Activated CD8-positive, alpha-beta memory T cell treated with anti-CD3 and anti-CD28 coated beads, Interleukin-2, amount 50 U/mL, for 1 hour (primary cell): ENCODE data around the gene NHERF2.

ENCODE experiments used
- DNase-seq: peaks from one replicate; pipeline ENCODE4 v3.0.0-alpha.2; 2020; ENCODE audit errors: extremely low read depth

NHERF2 gene

DNA sequence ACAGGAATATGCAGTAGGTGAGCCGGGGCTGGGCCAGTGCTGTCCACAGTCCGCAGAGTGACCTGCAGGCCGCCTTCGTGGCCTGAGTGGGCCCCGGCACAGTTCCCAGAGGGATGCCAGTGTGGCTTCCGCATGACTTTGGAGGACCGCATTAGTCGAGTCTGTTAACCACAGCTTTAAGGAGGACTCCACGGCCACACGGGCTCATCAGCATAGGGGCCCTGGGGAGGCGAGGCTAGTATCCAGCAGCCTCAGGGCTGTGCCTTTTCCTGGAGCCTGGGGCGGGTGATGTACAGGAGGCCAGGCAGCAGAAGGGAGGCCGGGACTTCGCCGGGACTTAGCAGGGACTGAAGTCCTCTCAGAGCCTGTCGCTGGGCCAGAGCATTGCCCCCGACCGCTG, 34.3 kb downstream of the NHERF2 start:
- no peak for DNase-seq

GRCh38 chr16:2061526-2061925, 34.8 kb downstream of the NHERF2 start:
- no peak for DNase-seq

GRCh38 chr16:2062801-2063200, 36.1 kb downstream of the NHERF2 start:
- DNase-seq = no peak

DNA sequence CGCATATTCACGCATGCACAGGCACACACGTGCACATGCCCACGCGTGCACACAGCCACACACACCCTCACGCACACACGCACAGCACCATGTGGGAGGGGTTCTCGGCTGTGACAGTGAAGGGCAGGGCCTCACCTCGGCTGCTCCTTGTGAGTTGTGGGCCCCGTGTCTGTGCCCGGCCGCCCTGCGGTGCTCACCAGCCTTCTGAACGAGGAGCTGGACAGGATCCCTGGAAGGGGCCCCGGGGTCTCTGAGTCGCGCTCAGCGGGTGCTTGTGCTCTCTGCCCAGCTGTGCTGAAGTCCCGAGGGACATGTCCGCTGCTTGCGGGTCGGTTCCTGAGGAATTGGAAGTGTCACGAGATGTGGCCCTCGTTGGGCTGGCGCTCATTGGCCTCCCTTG, 37.2 kb downstream of the NHERF2 start:
- DNase-seq = no peak

DNA sequence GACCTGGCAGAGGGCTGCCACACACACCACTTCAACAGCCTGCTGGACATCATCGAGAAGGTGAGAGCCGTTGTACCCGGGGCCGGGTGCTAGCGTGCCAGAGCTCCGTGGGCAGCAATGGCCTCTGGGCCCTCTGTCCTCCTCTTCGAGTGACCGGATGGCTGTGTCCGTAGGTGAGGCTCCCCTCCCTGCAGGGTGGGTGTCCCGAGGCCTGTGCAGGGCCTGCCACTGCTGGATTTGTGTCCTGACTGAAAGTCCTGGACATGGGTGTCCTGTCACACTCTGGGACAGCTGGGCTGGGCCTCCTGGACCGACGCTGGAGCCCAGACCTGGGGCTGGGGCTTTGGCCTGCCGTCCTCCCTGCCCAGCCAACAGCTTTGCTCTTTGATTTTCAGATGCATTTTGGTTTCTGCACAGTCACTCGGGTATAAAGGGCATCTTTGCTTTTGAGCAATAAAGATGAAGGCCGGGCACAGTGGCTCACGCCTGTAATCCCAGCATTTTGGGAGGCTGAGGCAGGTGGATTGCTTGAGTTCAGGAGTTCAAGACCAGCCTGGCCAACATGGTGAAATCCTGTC, 37.8 kb downstream of the NHERF2 start:
- DNase-seq = no peak

DNA sequence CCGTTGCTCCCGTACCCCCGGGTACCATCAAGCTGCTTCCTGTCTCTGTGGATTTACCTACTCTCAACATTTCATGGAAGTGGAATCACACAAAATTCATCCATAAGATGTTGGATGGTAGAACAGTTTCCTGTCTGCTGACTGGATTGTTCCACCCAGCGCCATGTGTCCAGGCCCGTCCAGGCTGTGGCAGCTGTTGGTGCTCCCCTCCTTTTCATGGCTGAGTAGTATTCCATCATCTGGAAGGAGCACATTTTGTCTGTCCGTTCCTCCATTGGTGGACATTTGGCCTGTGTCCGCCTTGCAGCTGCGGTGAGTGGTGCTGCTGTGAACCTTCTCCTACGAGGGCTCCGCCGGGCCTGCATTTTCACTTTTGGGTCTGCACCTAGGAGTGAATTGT, 39.4 kb downstream of the NHERF2 start:
- no peak for DNase-seq

GRCh38 chr16:2070576-2071453, 44.1 kb downstream of the NHERF2 start:
- DNase-seq = no peak

DNA sequence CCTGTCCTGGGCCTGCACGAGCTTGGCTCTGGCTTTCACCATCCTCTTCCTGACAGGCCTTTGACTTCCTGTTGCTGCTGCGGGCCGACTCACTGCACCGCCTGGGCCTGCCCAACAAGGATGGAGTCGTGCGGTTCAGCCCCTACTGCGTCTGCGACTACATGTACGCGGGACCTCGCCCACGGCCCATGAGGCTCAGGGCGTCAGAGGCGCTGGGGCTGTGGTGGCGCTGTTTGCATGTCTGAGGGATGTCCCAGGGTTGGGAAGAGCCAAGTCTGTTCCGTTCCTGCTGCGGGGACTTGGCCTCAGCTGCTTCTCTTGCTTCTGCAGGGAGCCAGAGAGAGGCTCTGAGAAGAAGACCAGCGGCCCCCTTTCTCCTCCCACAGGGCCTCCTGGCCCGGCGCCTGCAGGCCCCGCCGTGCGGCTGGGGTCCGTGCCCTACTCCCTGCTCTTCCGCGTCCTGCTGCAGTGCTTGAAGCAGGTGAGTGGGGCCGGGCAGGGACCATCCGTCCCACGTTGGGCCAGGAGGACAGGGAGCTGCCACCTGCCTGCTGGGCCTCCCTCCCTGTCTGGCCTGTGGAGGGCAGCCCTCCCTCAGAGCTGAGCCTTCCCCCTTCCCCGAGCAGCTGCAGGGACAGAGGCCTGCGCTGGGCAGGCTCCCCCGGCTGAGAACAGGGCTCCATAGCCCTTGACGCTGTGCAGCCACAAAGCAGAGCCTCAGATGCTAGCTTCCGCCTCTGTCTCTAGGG, 44.9 kb downstream of the NHERF2 start:
- no peak for DNase-seq

DNA sequence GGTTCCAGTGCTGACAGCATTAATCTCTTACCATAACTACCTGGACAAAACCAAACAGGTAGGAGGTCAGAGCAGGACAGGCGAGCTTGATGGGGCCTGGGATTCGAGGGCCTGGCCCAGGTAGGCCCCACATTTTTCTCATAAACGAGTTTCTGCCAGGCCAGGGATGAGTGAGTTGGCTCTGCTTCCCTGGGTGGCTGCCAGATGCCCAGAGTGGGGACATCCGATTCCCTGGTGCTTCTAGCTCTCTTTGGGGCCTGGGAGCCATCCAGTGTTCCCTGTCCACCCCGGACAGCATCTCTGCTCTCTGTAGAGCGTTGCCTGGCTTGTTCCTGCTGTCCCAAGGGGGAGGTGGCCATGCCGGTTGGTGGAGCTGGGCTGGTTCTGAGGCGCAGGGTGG, 46.2 kb downstream of the NHERF2 start:
- no peak for DNase-seq

- DNase-seq = no peak
Observed at GRCh38 chr16:2074071-2074470, 47.4 kb downstream of the NHERF2 start.

GRCh38 chr16:2075631-2076030, 48.9 kb downstream of the NHERF2 start:
- no peak for DNase-seq

- DNase-seq = no peak
Observed at GRCh38 chr16:2076072-2076865, 49.6 kb downstream of the NHERF2 start.

DNA sequence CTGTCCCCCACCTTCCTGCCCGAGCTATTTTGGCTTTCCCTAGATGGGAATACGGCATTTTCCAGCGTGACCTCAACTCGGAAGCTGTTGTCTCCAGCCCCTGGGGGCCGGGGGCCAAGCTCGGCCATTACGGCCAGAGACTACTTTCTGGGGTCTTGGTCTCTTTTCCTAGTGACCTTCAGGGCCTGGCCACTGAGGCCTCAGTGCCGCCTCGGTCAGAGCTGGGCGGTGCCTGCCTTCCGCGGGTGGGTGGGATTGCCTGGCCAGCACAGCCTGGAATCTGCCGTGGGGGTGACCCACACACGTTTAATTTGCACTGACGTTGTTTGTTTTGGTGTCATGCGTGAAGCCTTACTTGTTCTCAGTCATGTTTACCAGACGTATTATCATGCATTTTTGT, 50.3 kb downstream of the NHERF2 start:
- DNase-seq = no peak

- no peak for DNase-seq
Observed at GRCh38 chr16:2077696-2078095, 51.0 kb downstream of the NHERF2 start.

- DNase-seq = no peak
Observed at GRCh38 chr16:2078096-2078495, 51.4 kb downstream of the NHERF2 start.

GRCh38 chr16:2078691-2079090, 52.0 kb downstream of the NHERF2 start:
- no peak for DNase-seq

DNA sequence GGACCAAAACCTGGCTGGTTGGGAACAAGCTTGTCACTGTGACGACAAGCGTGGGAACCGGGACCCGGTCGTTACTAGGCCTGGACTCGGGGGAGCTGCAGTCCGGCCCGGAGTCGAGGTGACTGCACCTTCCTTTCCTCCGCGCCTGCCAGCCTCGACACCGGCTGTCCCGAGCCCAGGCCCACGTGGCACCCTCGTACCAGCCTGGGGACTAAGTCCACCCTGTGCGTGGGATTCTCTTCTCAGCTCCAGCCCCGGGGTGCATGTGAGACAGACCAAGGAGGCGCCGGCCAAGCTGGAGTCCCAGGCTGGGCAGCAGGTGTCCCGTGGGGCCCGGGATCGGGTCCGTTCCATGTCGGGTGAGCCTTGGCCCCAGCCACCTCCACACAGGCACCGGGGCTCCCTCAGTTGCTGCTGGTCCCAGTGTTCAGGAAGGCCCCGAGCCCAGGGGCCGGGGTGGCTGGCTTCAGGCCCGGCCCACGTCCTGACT, 52.7 kb downstream of the NHERF2 start:
- DNase-seq = no peak

- DNase-seq = no peak
Observed at GRCh38 chr16:2079991-2080390, 53.3 kb downstream of the NHERF2 start.

- no peak for DNase-seq
Observed at GRCh38 chr16:2081201-2082084, 54.7 kb downstream of the NHERF2 start.

DNA sequence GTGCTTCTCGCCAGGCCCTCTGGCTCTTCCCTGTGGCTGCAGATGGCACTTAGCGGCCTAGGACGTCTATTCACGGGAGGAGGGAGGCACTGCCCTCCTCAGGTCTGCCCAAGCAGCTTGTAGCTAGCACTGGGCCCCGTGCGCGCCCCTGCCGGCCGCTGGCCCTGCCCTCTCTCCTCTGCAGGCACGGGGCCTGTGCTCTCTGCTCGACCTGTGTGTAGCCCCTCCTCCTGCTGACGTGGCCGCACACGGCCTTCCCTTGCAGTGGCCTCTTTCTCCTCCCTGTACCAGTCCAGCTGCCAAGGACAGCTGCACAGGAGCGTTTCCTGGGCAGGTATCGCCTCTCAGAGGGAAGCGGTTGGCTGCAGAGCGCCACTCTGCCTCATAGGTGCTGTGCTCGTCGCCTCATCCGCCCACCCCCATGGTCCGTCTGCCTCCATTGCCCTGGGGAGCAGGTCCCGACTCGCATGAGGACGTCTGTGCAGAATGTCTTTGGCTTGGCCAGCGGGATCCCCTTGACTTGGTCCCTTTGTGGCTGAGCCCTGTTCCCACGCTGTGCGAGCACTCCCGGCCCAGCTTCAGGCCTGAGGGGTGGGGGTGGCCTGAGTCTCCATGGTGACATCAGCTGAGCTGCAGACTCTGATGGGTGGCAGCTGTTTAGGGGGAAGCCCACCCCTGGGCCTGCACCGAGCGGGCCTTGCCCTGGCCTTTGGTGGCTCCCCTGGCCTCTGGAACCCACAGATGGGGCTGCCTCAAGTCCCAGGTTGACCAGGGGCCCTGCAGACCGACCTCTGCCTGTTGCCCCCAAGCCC, 55.7 kb downstream of the NHERF2 start:
- no peak for DNase-seq
